Mucosa of rectum (tissue), 2 donors: Measurements from ENCODE around the gene ERGIC1.

Source experiments
- H3K27ac ChIP-seq, 2 donors: one replicate each; pipeline ENCODE4 v1.7.0; 2013; ENCODE audit warnings: inconsistent platforms in 2 of 2, low read depth in 2 of 2, low read length in 2 of 2
- H3K27me3 ChIP-seq, 2 donors: one replicate each; pipeline ENCODE4 v1.7.0; 2013; ENCODE audit warnings: low read length in 2 of 2; ENCODE audit not compliant: control insufficient read depth in 2 of 2, insufficient read depth in 2 of 2
- H3K36me3 ChIP-seq, 2 donors: one replicate each; pipeline ENCODE4 v1.7.0; 2013; ENCODE audit warnings: low read length in 2 of 2; ENCODE audit not compliant: control insufficient read depth in 2 of 2, insufficient read depth in 2 of 2
- H3K4me1 ChIP-seq, 2 donors: one replicate each; pipeline ENCODE4 v1.7.0; 2013; ENCODE audit warnings: low read length in 2 of 2, mild to moderate bottlenecking in 1 of 2; ENCODE audit not compliant: control insufficient read depth in 2 of 2, insufficient read depth in 2 of 2
- H3K4me3 ChIP-seq, 2 donors: one replicate each; pipeline ENCODE4 v1.7.0; 2013; ENCODE audit warnings: low read length in 2 of 2
- H3K9ac ChIP-seq, 2 donors: one replicate each; pipeline ENCODE4 v1.7.0; 2013; ENCODE audit warnings: low read length in 2 of 2, low read depth in 1 of 2, mild to moderate bottlenecking in 1 of 2
- H3K9me3 ChIP-seq, 2 donors: one replicate each; pipeline ENCODE4 v1.7.0; 2013; ENCODE audit warnings: low read length in 2 of 2; ENCODE audit not compliant: control insufficient read depth in 2 of 2
- donor health status: healthy.
- donor health status: Normal muscosa, but diverticular disease.

ERGIC1 gene

DNA sequence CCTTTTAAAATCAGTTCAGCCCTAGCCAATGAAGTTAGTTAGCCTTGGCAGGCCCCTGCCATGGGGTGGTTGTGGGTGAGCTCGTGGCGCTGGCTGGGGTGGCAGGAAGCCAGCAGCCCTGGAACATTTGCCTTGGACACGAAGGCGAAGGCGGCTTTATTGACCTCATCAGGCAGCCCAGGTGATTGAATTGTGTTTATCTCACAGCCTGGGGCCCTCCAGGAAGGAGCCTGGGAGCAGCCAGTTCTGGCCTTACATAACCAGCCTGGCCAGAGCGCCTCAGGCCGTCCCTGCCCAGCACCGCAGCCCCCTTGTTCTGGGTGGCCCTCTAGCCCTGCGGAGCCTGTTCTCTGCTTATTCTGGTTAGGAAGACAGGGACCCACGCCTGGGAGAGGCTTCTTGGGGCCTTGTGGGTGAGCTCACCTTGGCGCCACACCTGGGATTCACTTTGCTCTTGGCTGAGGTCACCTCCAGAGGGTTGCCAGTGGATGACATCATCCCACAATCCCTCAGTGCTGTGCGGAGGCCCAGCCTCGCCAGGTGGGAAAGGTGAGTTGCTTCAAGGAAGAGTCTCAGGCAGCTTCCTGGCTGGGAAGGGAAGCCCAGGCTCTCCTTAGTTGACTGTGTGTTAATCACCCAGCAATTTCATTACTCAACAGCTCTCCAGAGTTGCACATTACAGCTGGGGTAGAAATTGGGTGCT is 70.7 kb downstream of the ERGIC1 start:
- Histone ChIP-seq H3K4me3 (peak overlapping the region; percentile 4 to 22), H3K36me3 (peaks cover 14 to 22% of the 10 kb centered on the region in 2 donors)

DNA sequence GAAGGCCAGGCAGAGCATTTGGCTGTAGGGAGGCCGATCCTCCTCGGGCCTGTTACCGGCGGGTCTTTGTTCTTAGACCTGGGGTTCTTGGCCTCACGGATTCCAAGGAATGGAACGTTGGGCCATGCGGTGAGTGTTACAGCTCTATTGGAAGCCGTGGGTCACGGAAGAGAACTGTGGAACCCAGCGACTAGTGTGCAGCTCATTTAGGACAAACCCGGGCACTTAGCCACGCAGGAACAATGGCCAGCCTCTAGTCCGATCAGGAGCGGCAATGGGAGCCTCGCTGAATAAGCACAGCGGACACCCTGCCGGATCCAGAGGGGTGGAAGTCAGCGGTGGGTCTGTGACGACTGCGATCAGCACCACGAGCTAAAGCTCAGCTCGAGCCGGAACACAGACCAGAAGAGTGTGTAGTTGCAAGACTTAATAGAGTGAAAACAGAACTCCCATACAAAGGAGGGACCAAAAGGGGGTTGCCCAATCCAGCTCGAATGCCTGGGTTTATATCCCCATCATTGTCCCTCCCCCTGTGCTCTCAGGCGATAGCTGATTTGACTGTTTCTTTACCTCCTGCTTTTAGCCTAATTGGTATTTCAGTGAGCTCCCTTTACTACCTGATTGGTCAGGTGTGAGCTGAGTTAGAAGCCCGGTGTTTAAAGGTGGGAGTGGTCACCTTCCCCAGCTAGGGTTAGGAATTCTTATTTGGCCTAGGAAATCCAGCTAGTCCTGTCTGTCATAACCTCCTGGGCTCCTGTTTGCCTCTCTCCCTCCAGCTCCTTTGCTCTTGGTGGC is 71.5 kb downstream of the ERGIC1 start:
- H3K27me3 ChIP-seq: no peaks in the 10 kb centered on the region
- peak overlapping the region; percentile 99 to 100 for H3K27ac ChIP-seq
- H3K9me3 ChIP-seq: no peaks in the 10 kb centered on the region
- H3K36me3 ChIP-seq: peaks cover 14 to 22% of the 10 kb centered on the region in 2 donors
- peaks cover 28 to 35% of the 10 kb centered on the region in 2 donors for H3K4me1 ChIP-seq
- H3K4me3 ChIP-seq: no peak overlapping the region
- H3K9ac ChIP-seq: peak overlapping the region; percentile 71 to 87

More for the DNA sequence above, 70.7 kb downstream of the ERGIC1 start:
- Histone ChIP-seq H3K9me3 (no peaks in the 10 kb centered on the region), H3K27ac (peak overlapping the region; percentile 99 to 100), H3K4me1 (peaks cover 28 to 35% of the 10 kb centered on the region in 2 donors), H3K27me3 (no peaks in the 10 kb centered on the region), H3K9ac (peak overlapping the region; percentile 71 to 87)

DNA sequence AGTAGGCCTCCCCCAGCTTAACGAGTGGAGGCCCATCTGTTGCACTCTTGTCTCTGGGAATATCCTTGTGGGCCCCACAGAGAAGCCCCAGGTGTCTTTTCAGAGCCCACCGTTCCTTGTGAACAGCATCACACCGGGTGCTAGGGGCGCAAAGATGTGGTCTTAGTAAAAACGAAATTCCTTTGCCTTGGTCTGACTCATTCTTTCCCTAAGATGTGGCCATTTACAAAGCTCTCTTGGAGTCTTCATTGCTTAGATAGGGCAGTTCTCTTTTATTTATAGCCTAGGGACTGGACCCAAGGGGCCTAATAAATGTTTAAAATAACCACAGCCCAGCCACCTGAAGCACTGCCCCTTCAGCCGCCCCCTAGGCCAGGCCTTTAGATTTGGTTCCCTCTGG is 72.4 kb downstream of the ERGIC1 start:
- peaks cover 28 to 35% of the 10 kb centered on the region in 2 donors for H3K4me1 ChIP-seq
- no peaks in the 10 kb centered on the region for H3K27me3 ChIP-seq
- H3K36me3 ChIP-seq: peaks cover 14 to 16% of the 10 kb centered on the region in 2 donors
- peak overlapping the region; percentile 99 to 100 for H3K27ac ChIP-seq
- no peak overlapping the region for H3K4me3 ChIP-seq
- H3K9ac ChIP-seq: no peak overlapping the region
- H3K9me3 ChIP-seq: no peaks in the 10 kb centered on the region

DNA sequence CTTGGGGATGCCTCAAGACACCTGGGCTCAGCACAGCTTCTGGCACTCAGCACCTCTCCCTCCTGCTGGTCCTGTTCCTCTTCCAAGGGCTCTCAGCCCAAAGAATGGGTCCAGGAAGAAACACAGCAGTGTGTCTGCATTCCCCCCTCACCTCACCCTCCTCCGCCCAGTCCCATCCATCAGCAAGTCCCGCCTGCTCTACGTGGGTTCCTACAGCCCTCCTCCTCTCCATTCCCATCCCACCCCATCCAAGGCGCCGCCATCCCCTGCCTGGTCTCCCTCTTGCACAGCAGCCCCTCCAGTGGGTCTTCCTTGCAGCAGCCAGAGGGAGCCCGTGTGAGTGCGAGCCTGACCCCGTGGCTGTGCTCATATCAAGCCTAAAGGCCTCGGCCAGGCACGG is 72.8 kb downstream of the ERGIC1 start:
- no peaks in the 10 kb centered on the region for H3K27me3 ChIP-seq
- H3K9me3 ChIP-seq: no peaks in the 10 kb centered on the region
- peaks cover 14 to 15% of the 10 kb centered on the region in 2 donors for H3K36me3 ChIP-seq
- H3K4me1 ChIP-seq: peaks cover 28 to 35% of the 10 kb centered on the region in 2 donors
- H3K9ac ChIP-seq: no peak overlapping the region
- peak overlapping the region in 1 of 2 donors; percentile 16 for H3K27ac ChIP-seq
- H3K4me3 ChIP-seq: no peak overlapping the region

DNA sequence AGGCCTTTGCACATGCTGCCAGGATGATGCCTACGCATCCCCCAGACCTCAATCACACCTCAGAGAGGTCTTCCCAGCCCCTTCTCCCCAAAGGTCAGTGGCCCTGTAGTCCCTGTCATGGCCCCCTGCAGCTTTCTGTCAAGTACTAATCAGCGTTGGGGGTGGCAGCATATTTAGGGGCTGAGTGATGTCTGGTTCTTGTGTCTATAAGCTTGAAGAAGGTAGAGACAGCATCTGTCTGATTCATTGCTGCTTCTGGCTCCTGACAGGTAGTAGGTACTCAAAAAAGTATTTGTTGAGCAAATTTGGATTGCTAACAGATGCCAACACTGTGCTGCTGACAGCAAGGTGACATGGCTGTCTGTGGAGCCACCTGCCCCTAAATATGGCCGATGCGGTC is 73.6 kb downstream of the ERGIC1 start:
- H3K4me1 ChIP-seq: peaks cover 28 to 35% of the 10 kb centered on the region in 2 donors

DNA sequence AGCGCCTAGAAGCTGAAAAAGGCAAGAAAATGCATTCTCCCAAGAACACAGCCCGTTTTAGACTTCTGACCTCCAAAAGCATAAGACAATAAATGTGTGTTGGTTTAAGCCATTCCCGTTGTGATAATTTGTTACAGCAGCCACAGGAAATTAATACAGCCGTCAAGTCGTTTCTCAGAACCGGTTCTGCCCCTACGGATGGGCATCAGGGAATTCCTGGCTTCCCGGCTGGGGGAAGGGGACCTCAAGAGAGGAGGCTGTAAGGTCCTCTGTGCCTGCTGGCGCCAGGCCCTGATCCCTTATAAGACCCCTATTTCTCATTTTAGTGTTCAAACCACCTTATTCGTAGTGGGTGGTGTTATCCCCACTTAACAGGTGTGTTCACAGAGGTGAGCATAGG is 74.6 kb downstream of the ERGIC1 start:
- Histone ChIP-seq H3K9me3 (no peaks in the 10 kb centered on the region), H3K4me1 (peaks cover 20 to 26% of the 10 kb centered on the region in 2 donors), H3K9ac (peak overlapping the region in 1 of 2 donors; percentile 6), H3K36me3 (peaks cover 19 to 23% of the 10 kb centered on the region in 2 donors), H3K27me3 (no peaks in the 10 kb centered on the region), H3K4me3 (no peak overlapping the region), H3K27ac (no peak overlapping the region)

More for the DNA sequence above, 73.6 kb downstream of the ERGIC1 start:
- peak overlapping the region in 1 of 2 donors; percentile 16 for H3K27ac ChIP-seq
- H3K9me3 ChIP-seq: no peaks in the 10 kb centered on the region
- H3K9ac ChIP-seq: no peak overlapping the region
- peaks cover 10 to 15% of the 10 kb centered on the region in 2 donors for H3K36me3 ChIP-seq
- no peaks in the 10 kb centered on the region for H3K27me3 ChIP-seq
- H3K4me3 ChIP-seq: no peak overlapping the region

DNA sequence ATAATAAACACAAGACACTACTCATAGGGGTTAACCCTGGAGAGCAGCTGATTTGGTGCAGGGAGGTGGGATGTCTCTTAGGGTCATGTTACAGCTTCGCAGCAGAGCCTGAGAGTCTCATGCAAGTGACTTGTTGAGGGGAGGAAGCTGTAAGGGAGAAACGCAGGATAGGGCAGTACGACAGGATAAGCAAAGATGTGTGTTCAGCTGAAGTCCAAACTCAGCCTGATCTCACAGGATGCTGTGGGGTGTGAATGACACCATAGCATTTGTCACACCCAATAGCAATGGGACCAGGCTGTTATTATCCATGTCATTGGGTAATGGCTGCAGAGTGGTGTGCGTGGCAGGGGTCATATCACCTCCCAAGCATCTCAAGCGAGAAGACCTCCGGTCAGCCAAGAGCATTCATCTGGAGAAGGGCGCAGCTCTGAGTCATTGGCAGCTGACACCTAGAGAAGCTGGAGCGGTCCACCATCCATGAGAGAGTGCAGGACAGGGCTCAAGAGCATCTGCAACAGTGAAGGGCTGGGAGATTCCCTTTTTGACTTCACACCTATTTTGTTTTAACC is 76.0 kb downstream of the ERGIC1 start:
- H3K4me3 ChIP-seq: no peak overlapping the region
- H3K36me3 ChIP-seq: peaks cover 27 to 30% of the 10 kb centered on the region in 2 donors
- no peaks in the 10 kb centered on the region for H3K9me3 ChIP-seq
- H3K27ac ChIP-seq: no peak overlapping the region
- no peaks in the 10 kb centered on the region for H3K27me3 ChIP-seq
- peaks cover 9 to 14% of the 10 kb centered on the region in 2 donors for H3K4me1 ChIP-seq
- H3K9ac ChIP-seq: no peak overlapping the region

DNA sequence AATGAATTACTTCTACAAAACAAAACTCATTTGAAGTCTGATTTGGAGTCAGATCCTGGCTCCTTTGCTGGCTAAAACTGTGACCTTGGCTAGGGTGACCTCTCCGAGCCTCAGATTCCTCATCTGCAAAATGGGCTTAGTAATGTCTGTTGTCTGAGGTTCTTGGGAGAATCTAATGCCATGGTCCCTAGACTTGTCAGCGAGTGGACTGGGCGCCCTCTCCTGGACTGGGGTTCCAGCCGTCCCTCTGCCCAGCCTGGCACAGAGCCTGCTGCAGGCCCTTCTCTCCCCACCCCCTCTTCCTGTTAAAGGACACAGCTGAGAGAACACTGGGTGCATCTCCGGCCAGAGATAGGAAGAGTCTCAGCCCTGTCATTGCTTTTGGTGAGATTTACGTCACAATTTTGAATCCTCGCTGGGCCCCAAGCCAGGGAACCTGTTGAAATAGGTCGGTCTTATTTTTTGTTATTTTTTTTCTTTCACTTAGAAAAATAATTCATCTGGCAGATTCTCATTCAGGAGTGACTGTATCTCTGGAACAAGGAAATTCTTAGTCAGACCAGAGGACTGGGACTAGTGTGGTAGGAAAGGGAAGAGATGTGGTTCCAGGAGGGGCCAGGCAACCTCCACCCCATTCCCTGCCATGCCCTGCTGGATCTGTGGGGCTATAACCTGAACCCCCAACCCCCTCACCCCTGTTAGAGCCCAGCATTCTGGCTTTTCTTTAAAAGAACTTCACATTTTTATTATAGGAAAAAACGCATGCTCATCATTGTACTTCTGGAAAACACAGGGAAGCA is 77.0 kb downstream of the ERGIC1 start:
- no peaks in the 10 kb centered on the region for H3K9me3 ChIP-seq
- peaks cover 37 to 40% of the 10 kb centered on the region in 2 donors for H3K36me3 ChIP-seq
- H3K4me3 ChIP-seq: no peak overlapping the region
- H3K4me1 ChIP-seq: peaks cover 0 to 4% of the 10 kb centered on the region in 2 donors
- no peaks in the 10 kb centered on the region for H3K27me3 ChIP-seq
- H3K9ac ChIP-seq: no peak overlapping the region
- H3K27ac ChIP-seq: no peak overlapping the region

DNA sequence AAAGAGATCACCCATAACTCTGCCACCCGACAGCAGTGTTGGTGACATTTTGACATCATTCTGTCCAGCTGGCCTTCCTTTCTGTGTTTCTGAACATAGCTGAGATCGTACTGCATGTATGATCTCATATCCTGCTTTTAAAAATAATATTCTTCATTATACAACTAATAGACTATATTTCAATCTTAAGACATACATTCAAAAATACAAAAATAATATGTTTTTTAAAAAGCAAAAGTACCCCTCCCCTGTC is 77.5 kb downstream of the ERGIC1 start:
- peaks cover 42 to 44% of the 10 kb centered on the region in 2 donors for H3K36me3 ChIP-seq
- H3K9me3 ChIP-seq: no peaks in the 10 kb centered on the region
- peaks cover 0 to 4% of the 10 kb centered on the region in 2 donors for H3K4me1 ChIP-seq
- no peak overlapping the region for H3K27ac ChIP-seq
- no peak overlapping the region for H3K4me3 ChIP-seq
- H3K27me3 ChIP-seq: no peaks in the 10 kb centered on the region
- H3K9ac ChIP-seq: no peak overlapping the region
